Activated naive CD4-positive, alpha-beta T cell treated with anti-CD3 and anti-CD28 coated beads, Interleukin-2, amount 50 U/mL, for 24 hours (primary cell): Measurements from ENCODE around the gene PEX1.
"Not testable (repeated sequence)": the region's sequence is repeated elsewhere in the genome, so short reads cannot be mapped to it uniquely, and the experiment has no call there.

Experiments used
- H3K27ac Mint-ChIP-seq: one replicate; pipeline ENCODE4 v1.8.0; 2021; ENCODE audit warnings: mild to moderate bottlenecking, mixed read lengths
- H3K27me3 Mint-ChIP-seq: one replicate; pipeline ENCODE4 v1.8.0; 2021; ENCODE audit warnings: mixed read lengths
- H3K36me3 Mint-ChIP-seq: one replicate; pipeline ENCODE4 v1.8.0; 2021; ENCODE audit warnings: mixed read lengths
- H3K4me1 Mint-ChIP-seq: one replicate; pipeline ENCODE4 v1.8.0; 2021; ENCODE audit warnings: mixed read lengths
- H3K4me3 Mint-ChIP-seq: one replicate; pipeline ENCODE4 v1.8.0; 2021; ENCODE audit warnings: mild to moderate bottlenecking, mixed read lengths
- H3K9me3 Mint-ChIP-seq: one replicate; pipeline ENCODE4 v1.8.0; 2021; ENCODE audit warnings: mixed read lengths

The PEX1 gene

DNA sequence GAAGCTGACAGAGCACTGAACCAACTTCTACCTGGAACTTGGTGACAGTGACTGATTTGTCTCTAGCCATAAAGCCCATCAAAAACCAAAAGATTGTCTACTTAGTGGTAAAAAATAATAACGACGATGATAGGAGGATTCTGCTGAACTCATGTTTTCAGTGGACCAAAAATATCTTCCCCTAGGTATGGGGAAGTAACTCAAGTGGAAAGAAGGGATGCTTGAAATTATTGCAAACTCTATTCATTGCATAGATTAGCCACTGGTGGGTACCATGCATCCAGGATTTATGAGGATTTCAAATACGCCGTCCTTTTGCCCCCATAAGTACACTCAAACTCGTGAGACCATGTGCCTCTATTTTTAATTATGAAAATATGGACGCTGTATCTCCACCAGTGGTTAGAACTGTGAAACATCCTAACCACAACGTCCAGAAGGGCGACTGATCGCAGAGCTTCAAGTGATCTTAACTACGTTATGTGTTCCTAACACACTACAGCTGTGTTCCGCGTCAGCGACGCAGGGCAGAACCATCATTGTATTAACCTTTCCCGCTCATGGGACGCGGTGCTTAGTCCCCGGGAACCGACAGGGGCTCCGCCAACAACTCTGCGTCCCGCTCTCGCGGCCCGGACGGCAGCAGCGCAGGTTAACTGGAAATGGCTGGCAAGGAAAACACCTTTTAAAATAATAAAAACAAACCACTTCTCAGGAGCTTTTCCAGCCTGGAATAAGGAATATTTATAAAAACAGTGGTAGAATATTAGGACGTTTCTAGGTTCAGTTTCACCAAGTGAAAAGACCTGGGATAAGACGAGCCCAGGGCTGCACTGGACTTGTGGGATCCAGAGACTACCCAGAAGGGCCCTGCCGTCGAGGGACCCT is 776 bp downstream of the PEX1 start:
- Mint-ChIP-seq H3K4me1 (peaks cover 46% of the 10 kb centered on the region), H3K27ac (peak overlapping the region; percentile 95), H3K36me3 (peaks cover 7% of the 10 kb centered on the region), H3K9me3 (no peaks in the 10 kb centered on the region), H3K4me3 (peak overlapping the region; percentile 92), H3K27me3 (no peaks in the 10 kb centered on the region)

DNA sequence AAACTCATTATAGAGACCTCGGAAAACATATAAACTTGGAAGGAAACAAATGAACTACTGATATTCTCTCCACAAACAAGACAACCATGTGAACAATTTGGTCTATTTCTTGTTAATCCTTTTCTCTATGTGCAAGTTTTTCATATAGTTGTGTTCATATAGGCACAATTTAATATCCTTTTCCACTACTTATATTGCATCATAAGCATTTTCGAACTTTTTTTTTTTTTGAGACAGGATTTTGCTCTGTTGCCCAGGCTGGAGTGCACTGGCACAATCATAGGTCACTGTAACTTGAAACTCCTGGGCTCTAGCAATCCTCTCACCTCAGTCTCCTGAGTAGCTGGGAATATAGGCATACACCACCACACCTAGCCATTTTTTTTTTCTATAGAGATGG is 5.2 kb downstream of the PEX1 start:
- Mint-ChIP-seq H3K4me1 (peaks cover 23% of the 10 kb centered on the region), H3K27ac (no peak overlapping the region), H3K9me3 (no peaks in the 10 kb centered on the region), H3K36me3 (no peaks in the 10 kb centered on the region), H3K4me3 (no peak overlapping the region), H3K27me3 (no peaks in the 10 kb centered on the region)

DNA sequence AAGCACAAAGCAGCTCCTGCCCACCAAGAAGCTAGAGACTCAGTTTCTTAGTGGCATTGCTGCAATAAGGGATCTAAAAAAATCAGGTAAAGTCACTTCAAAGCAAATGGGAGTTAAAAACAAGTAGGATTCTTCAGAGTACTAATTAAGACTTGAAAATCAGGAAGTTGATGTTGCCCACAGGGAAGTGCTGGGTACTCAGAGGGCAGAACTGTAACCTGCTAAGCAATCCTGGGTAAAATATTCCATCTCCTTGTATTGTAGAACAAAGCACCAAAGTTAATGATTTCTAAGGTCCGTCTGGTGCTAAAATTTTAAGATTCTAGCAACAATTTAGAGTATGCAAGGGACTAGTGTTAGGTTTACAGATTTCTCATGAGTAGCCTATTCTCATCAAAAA is 8.3 kb downstream of the PEX1 start:
- Mint-ChIP-seq H3K9me3 (no peaks in the 10 kb centered on the region), H3K4me3 (no peak overlapping the region), H3K36me3 (no peaks in the 10 kb centered on the region), H3K4me1 (peaks cover 12% of the 10 kb centered on the region), H3K27ac (peak overlapping the region; percentile 1), H3K27me3 (no peaks in the 10 kb centered on the region)

DNA sequence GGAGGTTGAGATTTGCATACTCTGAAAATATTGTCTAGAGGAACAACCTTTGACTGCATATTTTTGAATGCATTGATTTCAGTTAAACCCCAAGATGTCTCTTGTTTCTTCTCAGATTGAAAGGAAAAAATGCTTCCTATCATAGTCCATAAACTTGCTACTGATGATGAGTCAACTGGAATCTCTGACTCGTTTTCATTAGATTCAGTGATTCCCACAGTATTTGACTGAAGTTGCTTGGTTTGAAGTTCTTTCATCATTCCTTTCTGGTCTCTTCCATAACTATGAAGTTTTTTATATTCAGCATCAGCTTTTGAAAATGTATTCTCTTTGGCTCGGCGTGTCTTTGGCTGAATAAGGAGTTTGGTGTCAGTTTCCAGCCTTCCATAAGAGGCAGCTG is 10.7 kb downstream of the PEX1 start:
- no peak overlapping the region for H3K4me3 Mint-ChIP-seq
- no peaks in the 10 kb centered on the region for H3K9me3 Mint-ChIP-seq
- peaks cover 8% of the 10 kb centered on the region for H3K4me1 Mint-ChIP-seq
- no peaks in the 10 kb centered on the region for H3K27me3 Mint-ChIP-seq
- peak overlapping the region; percentile 76 for H3K27ac Mint-ChIP-seq
- H3K36me3 Mint-ChIP-seq: no peaks in the 10 kb centered on the region

DNA sequence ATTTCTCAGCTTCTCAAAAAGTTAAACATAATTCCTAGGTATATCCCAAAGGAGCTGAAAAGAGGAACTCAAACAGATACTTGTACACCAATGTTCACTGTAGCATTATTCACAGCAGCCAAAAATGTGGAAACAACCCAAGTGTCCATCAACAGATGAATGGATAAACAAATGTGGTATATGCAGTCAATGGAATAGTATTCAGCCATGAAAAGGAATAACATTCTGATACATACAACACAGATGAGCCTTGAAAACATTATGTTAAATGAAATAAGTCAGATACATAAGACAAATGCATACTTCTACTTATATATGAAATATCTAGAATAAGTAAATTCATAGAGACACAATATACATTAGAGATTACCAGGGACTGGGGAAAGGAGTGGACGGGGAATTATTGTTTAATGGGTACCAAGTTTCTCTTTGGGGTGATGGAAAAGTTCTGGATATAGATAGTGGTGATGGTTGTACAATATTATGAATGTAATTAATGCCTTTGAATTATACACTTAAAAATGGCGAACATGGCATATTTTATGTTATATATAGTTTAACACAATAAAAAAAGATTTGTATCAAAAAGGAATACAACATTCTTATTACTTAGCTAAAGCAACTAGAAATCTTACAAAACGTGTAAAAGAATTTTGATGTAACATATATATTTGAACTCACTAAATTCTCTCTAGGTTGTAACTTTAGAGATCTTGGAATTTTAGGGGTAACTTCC is 15.0 kb downstream of the PEX1 start:
- H3K4me3 Mint-ChIP-seq: no peak overlapping the region
- H3K4me1 Mint-ChIP-seq: peaks cover 8% of the 10 kb centered on the region
- H3K27me3 Mint-ChIP-seq: no peaks in the 10 kb centered on the region
- H3K27ac Mint-ChIP-seq: no peak overlapping the region
- H3K9me3 Mint-ChIP-seq: no peaks in the 10 kb centered on the region
- H3K36me3 Mint-ChIP-seq: peaks cover 2% of the 10 kb centered on the region

DNA sequence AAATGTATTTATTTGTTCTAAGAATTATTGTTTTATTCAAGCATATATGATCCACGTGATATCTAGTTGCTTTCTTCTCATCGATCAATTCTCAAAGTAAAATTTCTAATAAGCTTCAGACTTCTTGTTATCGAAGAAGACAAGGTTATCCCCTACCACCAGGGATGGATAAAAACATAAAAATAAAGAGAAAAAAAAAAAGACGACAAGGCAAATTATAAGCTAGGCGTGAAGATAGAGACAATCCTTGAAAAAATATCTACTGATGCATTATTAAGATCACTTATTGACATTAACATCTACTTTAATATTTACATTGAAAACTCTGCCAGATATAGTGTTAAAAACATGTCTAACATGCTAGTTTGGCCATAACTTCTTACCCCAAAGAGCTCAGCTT is 19.4 kb downstream of the PEX1 start:
- Mint-ChIP-seq H3K27ac (no peak overlapping the region), H3K27me3 (no peaks in the 10 kb centered on the region), H3K36me3 (peaks cover 7% of the 10 kb centered on the region)

DNA sequence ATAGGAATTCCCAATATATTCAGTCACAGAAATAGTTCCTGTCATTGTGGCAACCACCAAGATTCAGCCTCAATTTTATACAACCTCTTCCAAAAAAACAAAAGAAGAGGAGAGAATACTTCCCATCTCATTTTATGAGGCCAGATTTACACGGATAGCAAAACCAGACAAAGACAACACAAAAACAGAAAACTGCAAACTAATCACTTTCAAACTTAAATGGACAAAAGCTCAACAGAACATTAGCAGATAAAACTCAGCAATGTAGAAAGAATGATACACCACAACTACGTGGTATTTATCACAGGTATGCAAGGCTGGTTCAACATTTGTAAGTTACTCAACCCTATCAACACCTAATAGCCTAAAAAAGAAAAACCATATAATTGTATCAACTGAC is 22.0 kb downstream of the PEX1 start:
- Mint-ChIP-seq H3K9me3 (no peaks in the 10 kb centered on the region), H3K4me3 (no peak overlapping the region), H3K36me3 (peaks cover 12% of the 10 kb centered on the region), H3K4me1 (peaks cover 5% of the 10 kb centered on the region), H3K27ac (no peak overlapping the region), H3K27me3 (no peaks in the 10 kb centered on the region)

More for the DNA sequence above, 19.4 kb downstream of the PEX1 start:
- H3K4me1 Mint-ChIP-seq: peaks cover 2% of the 10 kb centered on the region
- no peaks in the 10 kb centered on the region for H3K9me3 Mint-ChIP-seq
- no peak overlapping the region for H3K4me3 Mint-ChIP-seq

DNA sequence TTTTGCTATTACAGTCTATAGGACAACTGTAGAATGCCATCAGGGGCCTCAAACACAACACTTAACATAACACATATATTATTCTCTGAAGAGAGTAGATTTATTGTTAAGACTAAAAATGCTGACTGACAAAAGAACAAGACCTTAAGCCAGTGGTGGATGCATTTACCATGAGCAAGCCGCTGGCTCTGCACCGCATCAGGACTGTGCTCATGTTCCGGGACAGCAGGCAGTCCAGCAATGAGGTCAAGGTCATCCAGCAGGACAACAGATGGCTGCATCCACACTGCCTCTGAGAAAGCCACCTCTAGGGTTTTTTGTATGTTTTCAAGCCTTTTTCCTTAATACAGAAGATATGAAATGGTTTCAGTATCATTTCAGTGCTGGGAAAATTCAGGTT is 23.8 kb downstream of the PEX1 start:
- Mint-ChIP-seq H3K27me3 (no peaks in the 10 kb centered on the region), H3K4me3 (no peak overlapping the region), H3K9me3 (no peaks in the 10 kb centered on the region), H3K4me1 (peaks cover 5% of the 10 kb centered on the region), H3K36me3 (peaks cover 17% of the 10 kb centered on the region), H3K27ac (no peak overlapping the region)

DNA sequence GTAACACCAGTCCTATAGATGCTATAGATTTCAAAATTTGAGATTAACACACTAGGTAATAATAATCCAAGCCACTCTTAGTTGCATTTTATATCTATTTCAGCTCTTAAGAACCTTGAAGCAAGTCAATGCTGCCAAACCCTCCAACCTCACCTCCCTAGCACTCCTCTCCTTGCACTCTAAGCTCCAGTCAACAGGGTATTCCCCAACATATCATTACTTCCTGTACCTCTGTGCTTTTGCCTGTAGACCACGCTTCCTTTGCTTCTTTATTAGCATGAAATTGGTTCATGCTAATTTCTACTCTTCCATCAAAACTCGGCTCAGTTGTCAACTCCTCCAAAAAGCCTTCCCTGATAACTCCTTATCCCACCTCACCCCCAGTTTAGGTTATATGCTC is 24.6 kb downstream of the PEX1 start:
- H3K27ac Mint-ChIP-seq: no peak overlapping the region
- H3K4me3 Mint-ChIP-seq: no peak overlapping the region
- no peaks in the 10 kb centered on the region for H3K9me3 Mint-ChIP-seq
- peaks cover 5% of the 10 kb centered on the region for H3K4me1 Mint-ChIP-seq
- peaks cover 23% of the 10 kb centered on the region for H3K36me3 Mint-ChIP-seq
- H3K27me3 Mint-ChIP-seq: no peaks in the 10 kb centered on the region

DNA sequence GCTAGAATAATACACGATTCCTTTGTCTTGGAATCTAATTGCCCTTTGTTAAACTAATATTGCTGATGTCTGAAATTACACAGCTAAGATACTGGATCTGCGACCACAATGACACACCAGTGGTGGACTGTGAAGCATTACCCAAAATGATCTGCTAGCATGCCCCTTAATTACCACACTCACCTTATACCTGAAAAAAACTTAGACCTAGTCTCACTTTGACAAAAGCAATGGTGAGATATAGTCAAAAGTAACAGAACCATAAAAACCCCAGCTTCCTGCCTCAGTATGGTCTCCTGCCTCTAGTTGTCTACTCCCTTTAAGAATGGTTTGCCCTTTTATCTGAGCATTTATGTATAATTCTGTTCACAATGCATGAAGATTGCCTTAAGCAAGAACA is 29.8 kb downstream of the PEX1 start:
- H3K27me3 Mint-ChIP-seq: no peaks in the 10 kb centered on the region
- H3K27ac Mint-ChIP-seq: no peak overlapping the region
- H3K4me1 Mint-ChIP-seq: no peaks in the 10 kb centered on the region
- no peak overlapping the region for H3K4me3 Mint-ChIP-seq
- H3K36me3 Mint-ChIP-seq: peaks cover 19% of the 10 kb centered on the region
- no peaks in the 10 kb centered on the region for H3K9me3 Mint-ChIP-seq

DNA sequence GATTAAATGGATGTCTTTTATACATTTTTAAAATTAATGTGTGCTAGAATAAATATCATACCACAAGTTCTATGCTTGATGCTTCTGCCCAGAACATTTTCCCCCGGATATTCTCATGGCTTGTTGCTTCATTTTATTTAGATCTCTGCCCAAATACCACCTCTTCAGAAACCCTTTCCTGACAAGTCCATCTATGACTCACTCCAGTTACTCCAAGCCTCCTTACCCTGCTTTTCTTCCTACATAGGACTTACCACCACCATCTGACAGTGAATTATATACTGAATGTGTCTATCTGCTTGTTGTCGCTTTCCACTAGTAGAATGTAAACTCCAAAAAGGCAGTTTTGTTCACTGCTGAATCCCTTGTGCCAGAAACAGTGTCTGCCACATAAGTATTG is 31.4 kb downstream of the PEX1 start:
- H3K9me3 Mint-ChIP-seq: no peaks in the 10 kb centered on the region
- H3K27ac Mint-ChIP-seq: no peak overlapping the region
- no peak overlapping the region for H3K4me3 Mint-ChIP-seq
- H3K4me1 Mint-ChIP-seq: no peaks in the 10 kb centered on the region
- H3K36me3 Mint-ChIP-seq: peaks cover 19% of the 10 kb centered on the region
- no peaks in the 10 kb centered on the region for H3K27me3 Mint-ChIP-seq

DNA sequence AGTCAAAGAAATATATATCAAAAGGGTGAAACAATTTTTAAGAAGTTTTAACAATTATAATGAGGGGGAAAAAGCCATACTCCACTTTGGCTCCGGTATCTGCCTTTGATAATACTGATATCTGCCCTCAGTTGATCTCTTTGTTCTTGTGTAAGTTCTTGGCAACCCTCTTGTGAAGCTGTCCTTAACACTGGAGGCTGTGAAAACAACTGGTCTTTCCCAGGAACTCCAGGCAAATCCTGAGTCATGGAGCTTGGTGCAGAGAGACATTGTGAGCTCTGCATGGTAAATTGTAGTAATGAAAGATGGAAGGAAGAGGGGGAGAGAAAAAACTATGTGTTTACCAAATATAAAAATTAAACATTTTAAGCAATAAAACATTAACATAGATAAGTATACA is 38.7 kb downstream of the PEX1 start:
- H3K9me3 Mint-ChIP-seq: no peaks in the 10 kb centered on the region
- H3K36me3 Mint-ChIP-seq: peaks cover 10% of the 10 kb centered on the region

DNA sequence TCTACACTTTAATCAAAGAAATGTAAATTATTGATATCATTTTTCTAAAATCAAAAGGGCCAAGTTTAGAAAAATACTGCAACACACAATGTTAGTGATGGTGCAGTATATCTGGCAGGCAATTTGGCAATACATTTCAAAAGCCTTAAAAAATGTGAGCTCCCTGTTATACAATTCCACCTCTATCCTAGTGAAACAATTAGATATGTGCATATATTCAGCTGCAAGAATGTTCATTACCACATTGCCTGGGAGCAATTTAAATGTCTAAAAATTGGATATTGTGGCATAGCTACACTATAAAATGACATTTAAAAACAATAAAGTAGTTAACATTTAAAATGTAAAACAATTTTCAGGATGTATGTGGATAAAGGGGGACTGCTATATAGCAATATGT is 40.5 kb downstream of the PEX1 start:
- Mint-ChIP-seq H3K36me3 (peaks cover 10% of the 10 kb centered on the region), H3K4me3 (no peak overlapping the region), H3K4me1 (no peaks in the 10 kb centered on the region), H3K27me3 (no peaks in the 10 kb centered on the region), H3K9me3 (no peaks in the 10 kb centered on the region), H3K27ac (no peak overlapping the region)

More for the DNA sequence above, 38.7 kb downstream of the PEX1 start:
- Mint-ChIP-seq H3K4me1 (no peaks in the 10 kb centered on the region), H3K27me3 (no peaks in the 10 kb centered on the region), H3K27ac (peak overlapping the region; percentile 90), H3K4me3 (no peak overlapping the region)

DNA sequence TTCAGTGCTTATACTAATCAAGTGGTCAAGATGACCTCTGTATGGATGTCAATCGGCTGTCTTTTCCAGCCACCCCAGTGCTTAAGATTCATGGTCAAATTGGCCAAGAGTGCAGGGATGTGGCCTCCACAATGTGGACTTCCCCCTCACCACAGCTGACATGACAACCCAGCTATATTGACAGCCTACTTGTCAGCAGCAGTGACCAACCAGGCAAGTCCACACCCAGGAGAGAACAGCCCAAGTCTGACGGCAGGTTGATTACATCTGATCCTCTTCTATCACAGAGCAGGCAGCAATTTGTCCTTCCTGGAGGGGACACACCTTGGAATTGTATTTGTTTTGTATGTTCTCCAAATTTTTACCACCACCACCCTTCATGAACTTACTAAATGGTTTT is 42.3 kb downstream of the PEX1 start:
- Mint-ChIP-seq H3K4me3 (no peak overlapping the region), H3K27ac (no peak overlapping the region), H3K36me3 (peaks cover 7% of the 10 kb centered on the region), H3K9me3 (no peaks in the 10 kb centered on the region), H3K27me3 (no peaks in the 10 kb centered on the region), H3K4me1 (no peaks in the 10 kb centered on the region)

DNA sequence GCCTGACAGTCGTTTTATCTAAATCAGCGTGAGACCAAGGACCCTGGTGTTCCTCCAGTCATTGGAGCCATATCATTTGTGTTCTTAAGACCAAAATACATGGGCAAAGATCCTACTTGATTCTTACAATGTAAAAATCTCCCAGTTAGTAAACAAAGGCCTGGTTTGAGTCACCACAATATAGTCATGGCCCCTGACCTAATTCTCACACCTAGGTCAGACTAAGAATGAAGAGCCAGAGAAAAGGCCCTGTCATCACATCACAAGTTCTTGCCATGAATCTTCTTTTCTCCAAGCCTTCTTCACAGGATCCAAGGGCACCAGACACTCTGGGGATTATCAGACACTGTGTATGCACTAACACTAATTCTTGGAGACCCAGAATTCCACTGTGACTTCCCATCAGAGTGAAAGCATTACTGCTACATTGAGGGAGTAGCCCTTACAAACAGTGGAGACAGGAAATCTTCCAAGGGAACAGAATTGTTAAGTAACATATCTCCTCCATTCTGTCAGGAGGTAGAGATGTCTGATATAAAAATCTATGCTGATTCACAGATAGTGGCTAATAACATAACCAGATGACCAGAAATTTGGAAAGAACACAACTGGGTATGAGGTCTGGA is 42.9 kb downstream of the PEX1 start:
- no peak overlapping the region for H3K27ac Mint-ChIP-seq

DNA sequence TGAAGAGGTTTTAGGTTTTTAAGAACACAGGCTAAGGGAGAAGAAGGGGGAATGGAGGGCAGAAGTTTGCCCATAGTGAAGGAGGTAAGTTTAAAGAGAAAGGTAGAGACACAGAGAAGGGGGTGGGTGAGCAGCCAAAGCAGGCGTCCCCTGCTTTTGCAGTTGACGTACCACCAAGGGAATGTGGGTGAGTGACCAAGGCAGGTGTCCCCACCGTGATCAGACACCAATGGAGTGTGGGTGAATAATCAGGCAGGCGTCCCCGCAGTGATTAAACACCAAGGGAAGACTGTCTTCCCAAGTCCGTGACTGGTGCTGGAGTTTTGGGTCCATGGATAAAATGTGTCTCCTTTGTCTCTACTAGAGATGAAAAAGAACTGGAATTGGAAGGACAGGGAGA is 44.1 kb downstream of the PEX1 start:
- not testable (repeated sequence) for H3K27ac Mint-ChIP-seq, H3K36me3 Mint-ChIP-seq, H3K27me3 Mint-ChIP-seq, H3K4me1 Mint-ChIP-seq, H3K4me3 Mint-ChIP-seq, H3K9me3 Mint-ChIP-seq

More for the DNA sequence above, 42.9 kb downstream of the PEX1 start:
- no peaks in the 10 kb centered on the region for H3K4me1 Mint-ChIP-seq
- peaks cover 7% of the 10 kb centered on the region for H3K36me3 Mint-ChIP-seq
- no peak overlapping the region for H3K4me3 Mint-ChIP-seq
- H3K9me3 Mint-ChIP-seq: no peaks in the 10 kb centered on the region
- H3K27me3 Mint-ChIP-seq: no peaks in the 10 kb centered on the region
